Stimulated activated CD8-positive, alpha-beta memory T cell treated with anti-CD3 and anti-CD28 coated beads, Interleukin-7, amount 100 ng/mL, for 48 hours (primary cell): ENCODE measurements around the gene TRAPPC11.

Experiments
- DNase-seq, 2 donors: peaks; one replicate each; pipeline ENCODE4 v3.0.0-alpha.2; 2020; ENCODE audit warnings: low read depth in 1 of 2; ENCODE audit errors: extremely low read depth in 1 of 2

The TRAPPC11 gene

DNA sequence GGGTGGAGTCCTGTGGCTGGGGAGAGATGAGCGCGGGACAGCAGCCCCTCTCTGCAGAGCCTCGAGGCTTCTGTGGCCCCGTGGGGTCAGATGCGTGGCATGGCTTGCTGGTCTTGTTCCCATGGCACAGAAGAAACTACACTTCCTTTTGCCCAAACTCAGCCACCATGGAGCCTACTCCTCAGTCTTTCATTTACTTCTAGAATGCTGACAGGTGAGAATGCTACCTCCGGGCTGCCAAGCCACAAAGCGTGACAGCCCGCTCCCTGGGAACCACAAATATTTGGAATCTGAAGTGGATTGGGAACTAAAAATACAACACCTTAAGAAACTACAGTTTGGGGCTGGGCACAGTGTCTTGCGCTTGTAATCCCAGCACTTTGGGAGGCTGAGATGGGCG is 98.0 kb downstream of the TRAPPC11 start:
- DNase-seq, result no peak

DNA sequence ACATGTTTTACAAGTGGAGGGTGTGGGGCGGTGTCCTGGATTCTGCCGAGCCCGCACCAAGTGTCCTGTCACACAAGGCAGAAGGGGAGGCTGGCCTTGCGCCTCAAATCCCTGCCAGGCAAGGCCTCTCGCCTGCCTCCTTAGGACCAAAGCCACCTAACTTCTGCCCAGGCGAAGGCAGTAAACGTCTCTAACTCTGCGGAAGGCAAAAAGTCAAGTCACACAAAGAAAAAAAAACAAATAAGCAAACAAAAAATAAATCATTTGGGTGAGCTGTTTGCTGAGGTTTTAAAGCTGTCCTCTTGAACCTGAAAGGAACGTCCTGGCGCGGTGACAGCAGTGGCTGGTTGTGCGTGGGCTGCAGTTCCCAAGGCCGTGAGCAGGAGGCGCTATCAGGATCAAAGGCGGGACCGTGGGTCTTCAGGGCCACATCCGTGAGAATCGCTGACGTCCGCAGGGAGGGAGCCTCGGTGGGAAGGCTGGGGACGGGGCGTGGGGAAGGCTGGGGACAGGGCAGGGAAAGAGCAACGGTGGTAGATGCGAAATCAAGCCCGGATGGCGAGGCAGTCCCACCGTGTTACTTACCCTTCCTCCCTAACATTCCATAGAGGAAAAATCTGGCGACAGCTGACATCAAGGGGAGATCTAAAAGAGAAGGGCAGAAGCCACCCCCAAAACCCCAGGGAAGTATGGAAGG is 99.1 kb downstream of the TRAPPC11 start:
- no peak for DNase-seq

- no peak for DNase-seq
Observed at GRCh38 chr4:183758758-183759447, 99.8 kb downstream of the TRAPPC11 start.

GRCh38 chr4:183760326-183760725 is 101.2 kb downstream of the TRAPPC11 start:
- no peak for DNase-seq
